Panc1 (cell line): ENCODE measurements around the gene PRKAA1. TPM values are rescaled to one million over a fixed set of nuclear protein-coding genes. Genes with fewer than 3 reads are reported as not detected.

ENCODE experiments used
- ATAC-seq: fragments of 200-7000 bp; cut with Tn5 transposase; 2 replicates; pipeline ENCODE4 v1.9.1; 2020; ENCODE audit warnings: mild to moderate bottlenecking, moderate library complexity
- BruUV-seq: library from RNA; stranded (reverse); fragments of 400-500 nt; replicated peaks from 2 replicates; lab custom pipeline; 2021; lab: Mats Ljungman, UMichigan
- CTCF ChIA-PET: fragments of 300-600 bp; sonication (Branson Sonifier 250); formaldehyde crosslinking; loops from one replicate; lab custom pipeline; 2022; ENCODE audit warnings: antibody characterized with exemption; lab: Charles Lee
- POLR2A ChIA-PET: fragments of 300-600 bp; sonication (Branson Sonifier 250); formaldehyde crosslinking; loops from one replicate; lab custom pipeline; 2022; ENCODE audit warnings: antibody characterized with exemption; lab: Charles Lee
- DNase-seq: peaks from one replicate; pipeline ENCODE4 v3.0.0-alpha.2; 2010; ENCODE audit warnings: low read depth, low spot score
- H3K27ac ChIP-seq: 2 replicates; pipeline ENCODE4 v1.5.1; 2011; ENCODE audit warnings: mild to moderate bottlenecking, low read length, inconsistent platforms
- H3K27me3 ChIP-seq: fragments of 200-500 bp; sonication (Bioruptor generic); 2 replicates; pipeline ENCODE4 v1.6.0; 2014; ENCODE audit warnings: low read length, inconsistent platforms; ENCODE audit not compliant: control insufficient read depth, insufficient read depth
- H3K36me3 ChIP-seq: fragments of 200-500 bp; sonication (Bioruptor generic); 2 replicates; pipeline ENCODE4 v1.5.1; 2014; ENCODE audit warnings: inconsistent platforms, mild to moderate bottlenecking, low read length, moderate library complexity; ENCODE audit not compliant: control insufficient read depth, insufficient read depth
- H3K4me1 ChIP-seq: 2 replicates; pipeline ENCODE4 v1.5.1; 2011; ENCODE audit warnings: inconsistent platforms, mild to moderate bottlenecking, low read length, moderate library complexity; ENCODE audit not compliant: control insufficient read depth, insufficient read depth
- H3K4me3 ChIP-seq, 2 experiments: 2 replicates each; pipeline ENCODE4 v1.5.1; 2011 to 2012; ENCODE audit warnings: low read depth in 2 of 2, low read length in 2 of 2, mild to moderate bottlenecking in 2 of 2, inconsistent platforms in 1 of 2, moderate library complexity in 1 of 2
- H3K9me3 ChIP-seq: fragments of 200-500 bp; sonication (Bioruptor generic); 2 replicates; pipeline ENCODE4 v1.5.1; 2014; ENCODE audit warnings: low read depth, mild to moderate bottlenecking, inconsistent platforms, low read length, moderate library complexity; ENCODE audit not compliant: control insufficient read depth, insufficient read depth
- POLR2AphosphoS5 ChIP-seq: IDR thresholded peaks from 2 replicates; pipeline ENCODE4 v1.6.1; 2012; ENCODE audit warnings: mild to moderate bottlenecking, low read depth, low read length, moderate library complexity
- SIN3A ChIP-seq: IDR thresholded peaks from 2 replicates; pipeline ENCODE4 v1.6.1; 2012; ENCODE audit warnings: low read depth, mild to moderate bottlenecking, low read length, moderate library complexity, borderline replicate concordance; ENCODE audit not compliant: insufficient read depth
- TCF7L2 ChIP-seq: IDR thresholded peaks from 2 replicates; pipeline ENCODE4 v1.6.1; 2011; ENCODE audit warnings: mild to moderate bottlenecking, low read depth, low read length, inconsistent platforms
- in situ Hi-C: cut with HindIII; loops from 2 replicates; pipeline ENCODE4 v1.10.0; 2016; ENCODE audit warnings: low sequenced_read_pairs, low pct_unique_long_range_greater_than_20kb
- intact Hi-C: fragments of 100-400 bp; cut with micrococcal nuclease; formaldehyde crosslinking; loops from one replicate; pipeline ENCODE4 v1.10.0; 2022; ENCODE audit not compliant: unreplicated experiment
- total RNA-seq: library from RNA; stranded (reverse); gene quantifications from one replicate; pipeline ENCODE4 v1.2.1, GENCODE V29; 2021; ENCODE audit not compliant: unreplicated experiment
- TF ChIP-seq, protein P1 (sequence below): fragments of 450-650 bp; IDR thresholded peaks from 2 replicates; pipeline ENCODE4 v1.5.1; 2017; ENCODE audit warnings: mild to moderate bottlenecking
- TF ChIP-seq, protein P2 (sequence below), 2 experiments: IDR thresholded peaks; 2 replicates each; pipeline ENCODE4 v1.6.1; 2011 to 2012; ENCODE audit warnings: low read depth in 2 of 2, control low read depth in 1 of 2, low read length in 1 of 2, mild to moderate bottlenecking in 1 of 2, moderate library complexity in 1 of 2; ENCODE audit not compliant: insufficient read depth in 1 of 2

The PRKAA1 gene
- total RNA-seq, 1 experiment from 2014 or later: 75.8 TPM

DNA sequence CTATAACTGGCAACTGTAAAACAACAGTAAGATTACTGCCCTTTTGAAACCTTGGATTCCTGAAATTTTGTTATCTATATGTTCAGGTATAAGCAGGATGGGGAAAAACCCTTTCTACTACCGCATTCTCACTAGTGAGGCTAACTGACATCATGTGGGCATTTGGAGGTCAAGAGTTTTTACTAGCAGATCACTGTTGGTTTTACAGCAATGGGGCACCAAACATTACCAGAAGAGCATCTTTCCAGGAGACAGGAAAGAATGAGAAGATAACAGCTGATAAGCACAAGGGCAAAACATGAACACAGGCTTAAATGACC lies 21.6 kb downstream of the PRKAA1 start:
- POLR2A ChIA-PET: no interaction called here

DNA sequence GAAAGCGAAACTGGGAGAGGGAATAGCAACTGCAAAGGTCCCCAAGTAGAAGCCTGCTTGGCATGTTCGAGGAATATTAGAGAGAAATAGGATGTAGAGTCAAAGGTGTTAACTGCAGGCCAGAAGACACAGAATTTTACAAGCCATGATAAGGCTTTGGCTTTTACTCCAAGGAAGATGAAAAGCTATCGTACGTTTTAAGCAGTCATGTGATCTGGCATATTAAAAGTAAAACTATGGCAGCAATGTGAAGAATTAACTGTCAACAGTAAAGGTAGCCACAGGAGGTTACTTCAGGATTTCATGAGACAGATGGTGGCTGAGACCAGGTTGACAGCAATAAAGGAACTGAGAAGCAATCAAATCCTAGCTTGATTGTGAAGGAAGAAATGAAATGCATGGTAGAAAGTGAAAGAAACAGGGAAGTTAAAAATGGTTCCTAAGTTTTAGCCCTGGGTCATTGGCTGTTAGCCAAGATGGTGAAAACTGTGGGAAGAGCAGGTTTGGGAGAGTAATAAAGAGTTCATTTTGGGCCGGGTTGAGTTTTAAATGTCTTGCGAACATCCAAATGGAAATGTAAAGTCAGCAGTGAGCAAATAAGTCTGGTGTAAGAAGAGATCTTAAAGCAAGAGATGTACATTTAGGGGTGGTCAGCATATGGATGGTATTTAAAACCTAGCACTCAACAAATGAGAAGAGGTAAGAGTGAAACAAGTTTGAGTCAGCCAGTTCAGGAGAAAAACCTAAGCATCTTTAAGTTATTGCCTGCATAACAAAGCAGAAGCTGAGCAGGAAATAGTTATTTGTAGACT lies 22.1 kb downstream of the PRKAA1 start:
- Histone ChIP-seq H3K27ac (peak overlapping the region; percentile 49), H3K27me3 (no peaks in the 10 kb centered on the region), H3K4me3 (no peak overlapping the region), H3K4me1 (peaks cover 14% of the 10 kb centered on the region), H3K36me3 (peaks cover 23% of the 10 kb centered on the region), H3K9me3 (no peaks in the 10 kb centered on the region)
- intact Hi-C loops (no loop called here), in situ Hi-C loops (no loop called here)
- ChIA-PET POLR2A (interaction anchor here (0.6 kb wide), 1 partner anchor 29 kb away, joined by 3 read pairs; no protein-coding TSS in a partner anchor), CTCF (no interaction called here)
- TF ChIP-seq TCF7L2 (peak; percentile 57; the same call in 1 of the 2 replicates), SIN3A (no peak)
- ATAC-seq (no peak), DNase-seq (no peak)
- TSS peak; percentile 10 for BruUV-seq

More for the DNA sequence above, 21.6 kb downstream of the PRKAA1 start:
- TF ChIP-seq, protein P1, sequence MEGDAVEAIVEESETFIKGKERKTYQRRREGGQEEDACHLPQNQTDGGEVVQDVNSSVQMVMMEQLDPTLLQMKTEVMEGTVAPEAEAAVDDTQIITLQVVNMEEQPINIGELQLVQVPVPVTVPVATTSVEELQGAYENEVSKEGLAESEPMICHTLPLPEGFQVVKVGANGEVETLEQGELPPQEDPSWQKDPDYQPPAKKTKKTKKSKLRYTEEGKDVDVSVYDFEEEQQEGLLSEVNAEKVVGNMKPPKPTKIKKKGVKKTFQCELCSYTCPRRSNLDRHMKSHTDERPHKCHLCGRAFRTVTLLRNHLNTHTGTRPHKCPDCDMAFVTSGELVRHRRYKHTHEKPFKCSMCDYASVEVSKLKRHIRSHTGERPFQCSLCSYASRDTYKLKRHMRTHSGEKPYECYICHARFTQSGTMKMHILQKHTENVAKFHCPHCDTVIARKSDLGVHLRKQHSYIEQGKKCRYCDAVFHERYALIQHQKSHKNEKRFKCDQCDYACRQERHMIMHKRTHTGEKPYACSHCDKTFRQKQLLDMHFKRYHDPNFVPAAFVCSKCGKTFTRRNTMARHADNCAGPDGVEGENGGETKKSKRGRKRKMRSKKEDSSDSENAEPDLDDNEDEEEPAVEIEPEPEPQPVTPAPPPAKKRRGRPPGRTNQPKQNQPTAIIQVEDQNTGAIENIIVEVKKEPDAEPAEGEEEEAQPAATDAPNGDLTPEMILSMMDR: no peak
- TF ChIP-seq SIN3A: no peak
- TF ChIP-seq, protein P2, sequence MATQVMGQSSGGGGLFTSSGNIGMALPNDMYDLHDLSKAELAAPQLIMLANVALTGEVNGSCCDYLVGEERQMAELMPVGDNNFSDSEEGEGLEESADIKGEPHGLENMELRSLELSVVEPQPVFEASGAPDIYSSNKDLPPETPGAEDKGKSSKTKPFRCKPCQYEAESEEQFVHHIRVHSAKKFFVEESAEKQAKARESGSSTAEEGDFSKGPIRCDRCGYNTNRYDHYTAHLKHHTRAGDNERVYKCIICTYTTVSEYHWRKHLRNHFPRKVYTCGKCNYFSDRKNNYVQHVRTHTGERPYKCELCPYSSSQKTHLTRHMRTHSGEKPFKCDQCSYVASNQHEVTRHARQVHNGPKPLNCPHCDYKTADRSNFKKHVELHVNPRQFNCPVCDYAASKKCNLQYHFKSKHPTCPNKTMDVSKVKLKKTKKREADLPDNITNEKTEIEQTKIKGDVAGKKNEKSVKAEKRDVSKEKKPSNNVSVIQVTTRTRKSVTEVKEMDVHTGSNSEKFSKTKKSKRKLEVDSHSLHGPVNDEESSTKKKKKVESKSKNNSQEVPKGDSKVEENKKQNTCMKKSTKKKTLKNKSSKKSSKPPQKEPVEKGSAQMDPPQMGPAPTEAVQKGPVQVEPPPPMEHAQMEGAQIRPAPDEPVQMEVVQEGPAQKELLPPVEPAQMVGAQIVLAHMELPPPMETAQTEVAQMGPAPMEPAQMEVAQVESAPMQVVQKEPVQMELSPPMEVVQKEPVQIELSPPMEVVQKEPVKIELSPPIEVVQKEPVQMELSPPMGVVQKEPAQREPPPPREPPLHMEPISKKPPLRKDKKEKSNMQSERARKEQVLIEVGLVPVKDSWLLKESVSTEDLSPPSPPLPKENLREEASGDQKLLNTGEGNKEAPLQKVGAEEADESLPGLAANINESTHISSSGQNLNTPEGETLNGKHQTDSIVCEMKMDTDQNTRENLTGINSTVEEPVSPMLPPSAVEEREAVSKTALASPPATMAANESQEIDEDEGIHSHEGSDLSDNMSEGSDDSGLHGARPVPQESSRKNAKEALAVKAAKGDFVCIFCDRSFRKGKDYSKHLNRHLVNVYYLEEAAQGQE (IDR thresholded peaks at IDR 0.05; ENCODE audit: insufficient read depth in 1 of 2, low read depth in 2 of 2, low read length in 1 of 2): no peak
- no peak for TF ChIP-seq POLR2AphosphoS5
- TF ChIP-seq TCF7L2: no peak
- DNase-seq (no peak), ATAC-seq (no peak)
- in situ Hi-C loops: no loop called here
- Histone ChIP-seq H3K4me1 (peaks cover 17% of the 10 kb centered on the region), H3K27ac (peak overlapping the region; percentile 49; the same call in 1 of the 2 replicates), H3K27me3 (no peaks in the 10 kb centered on the region), H3K36me3 (peaks cover 20% of the 10 kb centered on the region), H3K9me3 (no peaks in the 10 kb centered on the region), H3K4me3 (no peak overlapping the region)
- intact Hi-C loops: no loop called here
- no TSS peak for BruUV-seq
- CTCF ChIA-PET: no interaction called here
